Fibroblast of lung (primary cell): ENCODE measurements around the gene BMP7. TPM values are rescaled to one million over a fixed set of nuclear protein-coding genes. Genes with fewer than 3 reads are reported as not detected.

Source experiments
- DNase-seq, 2 donors: peaks; one replicate each; pipeline versions ENCODE4 v3.0.0 to v3.0.0-alpha.2; 2010; ENCODE audit warnings: low read depth in 2 of 2
- H2AFZ ChIP-seq: 2 replicates; pipeline ENCODE4 v1.5.1; 2012; ENCODE audit warnings: low read length, control low read depth, inconsistent platforms
- H3K27ac ChIP-seq: 2 replicates; pipeline ENCODE4 v1.5.1; 2011; ENCODE audit warnings: low read length, control low read depth; ENCODE audit not compliant: insufficient read depth
- H3K27me3 ChIP-seq: 2 replicates; pipeline ENCODE4 v1.5.1; 2011; ENCODE audit warnings: mild to moderate bottlenecking, low read length; ENCODE audit not compliant: control insufficient read depth, insufficient read depth
- H3K36me3 ChIP-seq: 2 replicates; pipeline ENCODE4 v1.5.1; 2011; ENCODE audit warnings: low read length; ENCODE audit not compliant: control insufficient read depth, insufficient read depth
- H3K4me1 ChIP-seq: 2 replicates; pipeline ENCODE4 v1.5.1; 2011; ENCODE audit warnings: low read length; ENCODE audit not compliant: control insufficient read depth, insufficient read depth; ENCODE audit errors: extremely low read depth
- H3K4me2 ChIP-seq: 2 replicates; pipeline ENCODE4 v1.5.1; 2011; ENCODE audit warnings: low read length, control low read depth; ENCODE audit not compliant: insufficient read depth; ENCODE audit errors: extremely low read depth
- H3K4me3 ChIP-seq, 4 experiments: fragments of 200-600 bp in 1 of 4; sonication (generic) in 1 of 4; replicated peaks in 1 of 4; 2 replicates each; pipeline ENCODE4 v1.5.1; 2011 to 2016; ENCODE audit warnings: low read length in 4 of 4, low read depth in 3 of 4, mild to moderate bottlenecking in 3 of 4, control low read depth in 2 of 4, inconsistent platforms in 1 of 4, mixed read lengths in 1 of 4; ENCODE audit not compliant: insufficient read depth in 1 of 4; ENCODE audit errors: control extremely low read depth in 1 of 4
- H3K79me2 ChIP-seq: 2 replicates; pipeline ENCODE4 v1.5.1; 2012; ENCODE audit warnings: mild to moderate bottlenecking, low read length, inconsistent platforms; ENCODE audit not compliant: control insufficient read depth, insufficient read depth
- H3K9ac ChIP-seq: 2 replicates; pipeline ENCODE4 v1.5.1; 2011; ENCODE audit warnings: mild to moderate bottlenecking, low read length, control low read depth; ENCODE audit not compliant: insufficient read depth
- H3K9me3 ChIP-seq: 2 replicates; pipeline ENCODE4 v1.5.1; 2012; ENCODE audit warnings: low read depth, low read length; ENCODE audit not compliant: control insufficient read depth, insufficient read depth
- H4K20me1 ChIP-seq: 2 replicates; pipeline ENCODE4 v1.5.1; 2011; ENCODE audit warnings: low read length; ENCODE audit not compliant: control insufficient read depth, insufficient read depth; ENCODE audit errors: extremely low read depth
- CTCF ChIP-seq, 2 donors: IDR thresholded peaks in 1 of 2; conservative IDR thresholded peaks in 1 of 2; 1 replicate in 1 of 2; 2 replicates in 1 of 2; pipeline ENCODE4 v1.5.1; 2011 to 2012; ENCODE audit warnings: low read length in 2 of 2, control low read depth in 1 of 2, inconsistent platforms in 1 of 2, low read depth in 1 of 2, mild to moderate bottlenecking in 1 of 2
- EZH2 ChIP-seq: IDR thresholded peaks from 2 replicates; pipeline ENCODE4 v1.5.1; 2012; ENCODE audit warnings: low read length, control low read depth, mild to moderate bottlenecking; ENCODE audit errors: missing control alignments
- polyA plus RNA-seq, 2 donors: library from polyadenylated mRNA; depleted of rRNA in 1 of 2; stranded (reverse) in 1 of 2; unstranded in 1 of 2; fragments of >200 nt; gene quantifications; 2 replicates each; pipeline ENCODE4 v1.2.1, GENCODE V29; 2011 to 2012; ENCODE audit warnings: missing spikeins in 1 of 2
- total RNA-seq: library from RNA; depleted of rRNA; stranded (reverse); fragments of >200 nt; gene quantifications from 2 replicates; pipeline ENCODE4 v1.2.1, GENCODE V29; 2014

BMP7 gene
- total and polyA plus RNA-seq, 2 donors (not counting 1 experiment from before 2014, with no cell fraction given), result not detected

- H3K4me1 ChIP-seq, result no peaks in the 10 kb centered on the region
- no peaks in the 10 kb centered on the region for H3K36me3 ChIP-seq
- H3K4me2 ChIP-seq, result no peak overlapping the region
- no peaks in the 10 kb centered on the region for H3K9me3 ChIP-seq
- no peaks in the 10 kb centered on the region for H4K20me1 ChIP-seq
- H3K9ac ChIP-seq, result no peak overlapping the region
- no peak overlapping the region for H3K4me3 ChIP-seq
- TF ChIP-seq CTCF (conservative IDR thresholded peaks at IDR 0.05 in 1 of 2, IDR thresholded peaks at IDR 0.05 in 1 of 2; ENCODE audit: low read depth in 1 of 2, low read length in 2 of 2), result no peak
- TF ChIP-seq EZH2, result no peak
- no peak overlapping the region for H3K27ac ChIP-seq
- H3K27me3 ChIP-seq, result no peaks in the 10 kb centered on the region
- DNase-seq, result no peak
- no peaks in the 10 kb centered on the region for H3K79me2 ChIP-seq
- no peak overlapping the region for H2AFZ ChIP-seq
These were observed 41.2 kb downstream of the BMP7 start for GRCh38 chr20:57225197-57225733.

- DNase-seq, result no peak
- Histone ChIP-seq H3K27me3 (no peaks in the 10 kb centered on the region), H3K9ac (no peak overlapping the region), H3K4me3 (no peak overlapping the region), H3K4me1 (no peaks in the 10 kb centered on the region), H3K9me3 (no peaks in the 10 kb centered on the region), H3K36me3 (no peaks in the 10 kb centered on the region), H2AFZ (no peak overlapping the region), H3K79me2 (no peaks in the 10 kb centered on the region), H4K20me1 (no peaks in the 10 kb centered on the region), H3K4me2 (no peak overlapping the region), H3K27ac (no peak overlapping the region)
- TF ChIP-seq CTCF (conservative IDR thresholded peaks at IDR 0.05 in 1 of 2, IDR thresholded peaks at IDR 0.05 in 1 of 2; ENCODE audit: low read depth in 1 of 2, low read length in 2 of 2), result no peak
- TF ChIP-seq EZH2, result no peak
These were observed 41.8 kb downstream of the BMP7 start for GRCh38 chr20:57224641-57225138.

- Histone ChIP-seq H3K4me2 (no peak overlapping the region), H3K4me1 (no peaks in the 10 kb centered on the region), H2AFZ (no peak overlapping the region), H3K79me2 (no peaks in the 10 kb centered on the region), H3K9ac (no peak overlapping the region), H3K9me3 (no peaks in the 10 kb centered on the region), H3K36me3 (no peaks in the 10 kb centered on the region), H3K4me3 (no peak overlapping the region), H3K27ac (no peak overlapping the region), H3K27me3 (no peaks in the 10 kb centered on the region), H4K20me1 (no peaks in the 10 kb centered on the region)
- DNase-seq, result peak in 1 of 2 donors; percentile 3
- TF ChIP-seq CTCF (conservative IDR thresholded peaks at IDR 0.05 in 1 of 2, IDR thresholded peaks at IDR 0.05 in 1 of 2; ENCODE audit: low read depth in 1 of 2, low read length in 2 of 2) (no peak), EZH2 (no peak)
These were observed 42.6 kb downstream of the BMP7 start for GRCh38 chr20:57223648-57224489.
